Chondrocyte (in vitro differentiated cells): Measurements from ENCODE around the gene TMEM120B. TPM values are rescaled to one million over a fixed set of nuclear protein-coding genes. Genes with fewer than 3 reads are reported as not detected.

Experiments
- DNase-seq: peaks from one replicate; pipeline ENCODE4 v3.0.0; 2021; ENCODE audit warnings: mixed read lengths, low spot score
- H3K27ac Mint-ChIP-seq: one replicate; pipeline ENCODE4 v1.8.0; 2021; ENCODE audit warnings: mild to moderate bottlenecking, moderate library complexity, mixed read lengths; ENCODE audit not compliant: unreplicated experiment
- H3K27me3 Mint-ChIP-seq: 2 replicates; pipeline ENCODE4 v1.8.0; 2021; ENCODE audit warnings: low read depth, mixed read lengths
- H3K36me3 Mint-ChIP-seq: 2 replicates; pipeline ENCODE4 v1.8.0; 2021; ENCODE audit warnings: low read depth, mixed read lengths
- H3K4me1 Mint-ChIP-seq: 2 replicates; pipeline ENCODE4 v1.8.0; 2021; ENCODE audit warnings: low read depth, mild to moderate bottlenecking, mixed read lengths
- H3K4me3 Mint-ChIP-seq: one replicate; pipeline ENCODE4 v1.8.0; 2021; ENCODE audit warnings: mild to moderate bottlenecking, moderate library complexity, mixed read lengths; ENCODE audit not compliant: unreplicated experiment
- H3K9me3 Mint-ChIP-seq: 2 replicates; pipeline ENCODE4 v1.8.0; 2021; ENCODE audit warnings: low read depth, mixed read lengths
- CTCF ChIP-seq: fragments of 200-600 bp; sonication (generic); IDR thresholded peaks from 2 replicates; pipeline ENCODE4 v1.5.0; 2021; ENCODE audit warnings: antibody characterized with exemption, mild to moderate bottlenecking, moderate library complexity
- total RNA-seq: library from RNA; stranded (reverse); gene quantifications from 3 replicates; pipeline ENCODE4 v1.2.1, GENCODE V29; 2021

TMEM120B gene
- total RNA-seq, 1 donor from 2014 or later, result 15.3 TPM

- H3K36me3 Mint-ChIP-seq, result peaks cover 8% of the 10 kb centered on the region
- H3K4me1 Mint-ChIP-seq, result peaks cover 39% of the 10 kb centered on the region
- peak overlapping the region; percentile 80 for H3K4me3 Mint-ChIP-seq
- TF ChIP-seq CTCF, result no peak
- H3K27ac Mint-ChIP-seq, result peak overlapping the region; percentile 82
- no peak for DNase-seq
- no peaks in the 10 kb centered on the region for H3K27me3 Mint-ChIP-seq
- no peaks in the 10 kb centered on the region for H3K9me3 Mint-ChIP-seq
Observed at GRCh38 chr12:121810833-121811433, 98.4 kb downstream of the TMEM120B start.

- no peaks in the 10 kb centered on the region for H3K27me3 Mint-ChIP-seq
- peaks cover 31% of the 10 kb centered on the region for H3K4me1 Mint-ChIP-seq
- H3K4me3 Mint-ChIP-seq, result peak overlapping the region; percentile 80
- no peaks in the 10 kb centered on the region for H3K9me3 Mint-ChIP-seq
- TF ChIP-seq CTCF, result peak; percentile 100
- peaks cover 12% of the 10 kb centered on the region for H3K36me3 Mint-ChIP-seq
- peak overlapping the region; percentile 82 for H3K27ac Mint-ChIP-seq
- no peak for DNase-seq
Observed at GRCh38 chr12:121811434-121812319, 99.1 kb downstream of the TMEM120B start.

- H3K4me1 Mint-ChIP-seq, result peaks cover 29% of the 10 kb centered on the region
- no peaks in the 10 kb centered on the region for H3K9me3 Mint-ChIP-seq
- H3K27ac Mint-ChIP-seq, result peak overlapping the region; percentile 57
- DNase-seq, result no peak
- TF ChIP-seq CTCF, result peak; percentile 64
- no peaks in the 10 kb centered on the region for H3K27me3 Mint-ChIP-seq
- H3K4me3 Mint-ChIP-seq, result peak overlapping the region; percentile 80
- H3K36me3 Mint-ChIP-seq, result peaks cover 11% of the 10 kb centered on the region
Observed at GRCh38 chr12:121812320-121812871, 99.8 kb downstream of the TMEM120B start.

GRCh38 chr12:121812921-121813896 is 100.7 kb downstream of the TMEM120B start:
- DNase-seq, result no peak
- TF ChIP-seq CTCF, result no peak
- Mint-ChIP-seq H3K4me1 (peaks cover 29% of the 10 kb centered on the region), H3K27me3 (no peaks in the 10 kb centered on the region), H3K4me3 (peak overlapping the region; percentile 80), H3K36me3 (peaks cover 16% of the 10 kb centered on the region), H3K9me3 (no peaks in the 10 kb centered on the region), H3K27ac (peak overlapping the region; percentile 69)
